PC-3 (cell line): ENCODE measurements around the gene BPGM.

Experiments used
- CTCF ChIP-seq: fragments of 300-600 bp; sonication (generic); conservative IDR thresholded peaks from 2 replicates; pipeline ENCODE4 v1.5.1; 2017; ENCODE audit warnings: antibody characterized with exemption, low read depth, mild to moderate bottlenecking, low read length
- EZH2 ChIP-seq: fragments of 300-600 bp; sonication (generic); IDR thresholded peaks from one replicate; pipeline ENCODE4 v1.6.1; 2017; ENCODE audit warnings: antibody characterized with exemption, mild to moderate bottlenecking, low read length; ENCODE audit not compliant: unreplicated experiment
- EZH2phosphoT487 ChIP-seq: fragments of 300-600 bp; sonication (generic); IDR thresholded peaks from 2 replicates; pipeline ENCODE4 v1.6.1; 2018; ENCODE audit warnings: mild to moderate bottlenecking, antibody characterized with exemption, low read length, borderline replicate concordance

GRCh38 chr7:134613623-134614347 is 32.9 kb upstream of the BPGM start:
- TF ChIP-seq CTCF (no peak), EZH2phosphoT487 (no peak), EZH2 (no peak)
